Measurements from ENCODE around the gene NPHP4.
"Not testable (repeated sequence)": the region's sequence is repeated elsewhere in the genome, so short reads cannot be mapped to it uniquely, and the experiment has no call there.

Gene NPHP4

DNA sequence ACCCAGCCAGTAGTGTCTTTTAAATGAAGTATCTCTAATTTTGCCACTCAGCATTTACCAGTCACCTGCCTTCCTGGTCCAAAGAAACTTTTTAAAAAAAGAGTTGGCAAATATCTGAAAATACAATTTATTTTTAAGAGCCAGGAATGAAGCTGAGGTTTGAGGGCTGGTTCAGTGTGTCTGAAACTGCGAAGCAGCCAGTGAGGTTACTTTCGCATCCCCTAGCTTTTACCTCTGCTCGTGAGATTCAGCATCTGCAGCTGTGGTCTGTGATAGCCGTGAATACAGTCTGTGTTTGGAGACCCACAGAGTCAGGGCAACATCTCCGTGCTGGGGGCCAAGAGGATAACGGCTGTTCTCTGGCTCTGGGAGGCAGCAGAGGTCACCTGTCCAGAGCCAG lies 32.2 kb upstream of the NPHP4 start:
- DNase-seq (ENCODE audit: low spot score) = no peak

DNA sequence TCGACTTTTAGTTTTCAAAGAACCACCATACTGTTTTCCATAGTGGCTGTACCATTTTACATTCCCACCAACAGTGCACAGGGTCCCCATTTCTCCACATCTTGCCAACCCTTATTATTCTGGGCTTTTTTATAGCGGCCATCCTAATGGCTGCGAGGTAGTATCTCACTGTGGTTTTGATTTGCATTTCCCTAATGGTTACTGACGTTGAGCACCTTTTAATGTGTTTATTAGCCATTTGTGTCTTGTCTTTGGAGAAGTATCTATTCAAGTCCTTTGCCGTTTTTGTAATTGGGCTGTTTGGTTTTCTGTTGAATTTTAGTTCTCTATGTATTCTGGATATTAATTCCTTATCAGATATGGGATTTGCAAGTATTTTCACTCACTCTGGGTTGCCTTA lies 31.1 kb upstream of the NPHP4 start:
- DNase-seq (ENCODE audit: low spot score) = no peak

DNA sequence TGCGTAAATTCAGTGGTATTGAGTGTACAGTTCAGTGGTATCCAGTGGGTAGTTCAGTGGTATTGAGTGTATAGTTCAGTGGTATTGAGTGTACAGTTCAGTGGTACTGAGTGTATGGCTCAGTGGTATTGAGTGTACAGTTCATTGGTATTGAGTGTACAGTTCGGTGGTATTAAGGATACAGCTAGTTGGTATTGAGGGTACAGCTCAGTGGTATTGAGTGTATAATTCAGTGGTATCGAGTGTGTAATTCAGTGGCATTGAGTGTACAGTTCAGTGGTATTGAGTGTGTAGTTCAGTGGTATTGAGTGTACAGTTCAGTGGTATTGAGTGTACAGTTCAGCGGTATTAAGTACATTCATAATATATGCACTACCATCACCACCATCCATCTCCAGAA lies 30.0 kb upstream of the NPHP4 start:
- DNase-seq (ENCODE audit: low spot score) = no peak

DNA sequence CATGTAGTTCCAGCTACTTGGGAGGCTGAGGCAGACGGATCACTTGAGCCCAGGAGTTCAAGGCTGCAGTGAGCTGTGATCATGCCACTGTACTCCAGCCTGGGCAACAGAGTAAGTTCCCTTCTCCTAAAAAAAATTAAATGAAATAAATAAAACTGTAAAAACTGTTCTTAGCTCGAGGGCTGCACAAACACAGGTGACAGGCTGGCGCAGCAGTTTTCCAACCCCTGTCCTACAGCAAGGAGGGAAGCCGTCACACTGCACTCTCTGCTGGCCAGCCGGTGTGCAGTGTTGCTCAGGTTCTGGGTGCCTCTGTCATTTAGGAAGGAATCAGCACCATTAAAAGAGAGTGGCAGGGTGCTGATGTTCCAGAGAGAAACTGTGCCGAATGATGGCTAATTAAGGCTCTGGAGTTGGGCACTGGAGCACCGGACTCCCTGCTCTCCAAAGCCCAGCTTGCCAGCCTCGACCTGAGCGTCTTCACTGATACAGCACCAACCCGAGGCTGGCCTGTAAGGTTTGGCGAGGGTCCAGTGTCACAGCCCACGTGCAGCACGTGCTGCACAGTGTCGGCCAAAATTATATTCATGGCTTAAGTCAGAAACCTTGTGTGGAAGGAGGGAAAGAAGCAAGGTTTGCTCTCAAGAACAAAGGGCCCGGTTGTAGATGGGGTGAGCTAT lies 27.1 kb upstream of the NPHP4 start:
- no peak for DNase-seq (ENCODE audit: low spot score)

DNA sequence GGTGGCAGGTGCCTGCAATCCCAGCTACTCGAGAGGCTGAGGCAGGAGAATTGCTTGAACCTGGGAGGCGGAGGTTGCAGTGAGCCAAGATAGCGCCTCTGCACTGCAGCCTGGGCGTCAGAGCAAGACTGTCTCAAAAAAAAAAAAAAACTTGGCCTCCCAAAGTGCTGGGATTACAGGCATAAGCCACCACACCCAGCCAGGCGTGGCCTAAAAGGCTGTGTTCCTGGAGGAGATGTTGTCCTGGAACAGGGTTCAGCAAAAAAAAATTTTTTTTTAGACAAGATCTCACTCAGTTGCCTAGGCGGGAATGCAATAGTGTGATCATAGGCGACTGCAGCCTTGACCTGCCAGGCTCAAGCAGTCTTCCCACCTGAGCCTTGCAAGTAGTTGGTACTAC lies 25.4 kb upstream of the NPHP4 start:
- not testable (repeated sequence) for DNase-seq (ENCODE audit: low spot score)

DNA sequence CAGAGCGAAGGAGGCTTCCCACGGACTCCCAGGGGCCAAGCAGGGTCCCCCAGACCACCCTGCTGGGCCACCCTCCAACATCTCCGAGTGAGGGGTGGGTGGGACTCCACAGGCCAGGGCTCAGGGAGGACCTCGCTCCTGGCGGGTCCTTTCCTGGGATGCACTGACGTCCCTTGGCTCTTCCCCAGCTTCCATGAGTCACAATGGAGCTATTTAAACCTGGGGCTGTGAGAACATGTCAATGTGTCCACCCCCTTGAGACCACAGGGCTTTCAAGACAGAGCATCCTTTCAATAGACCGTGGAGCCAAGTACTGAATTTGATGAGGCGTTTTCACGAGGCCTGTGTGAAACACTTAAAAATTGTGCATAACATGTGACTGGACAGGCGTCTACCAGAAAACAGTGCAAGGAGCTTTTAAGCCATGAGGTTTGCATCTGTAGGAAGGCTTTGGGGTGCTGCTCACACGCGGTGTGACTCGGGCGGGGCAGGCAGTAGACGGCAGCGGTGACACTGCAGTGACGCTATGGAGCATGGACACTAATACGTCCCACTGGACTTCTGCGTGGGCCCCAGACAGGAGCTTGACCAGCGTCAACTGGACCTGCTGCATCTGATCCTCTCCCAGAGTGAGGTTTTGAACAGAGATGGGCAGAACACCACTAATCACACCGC lies 24.1 kb upstream of the NPHP4 start:
- no peak for DNase-seq (ENCODE audit: low spot score)

DNA sequence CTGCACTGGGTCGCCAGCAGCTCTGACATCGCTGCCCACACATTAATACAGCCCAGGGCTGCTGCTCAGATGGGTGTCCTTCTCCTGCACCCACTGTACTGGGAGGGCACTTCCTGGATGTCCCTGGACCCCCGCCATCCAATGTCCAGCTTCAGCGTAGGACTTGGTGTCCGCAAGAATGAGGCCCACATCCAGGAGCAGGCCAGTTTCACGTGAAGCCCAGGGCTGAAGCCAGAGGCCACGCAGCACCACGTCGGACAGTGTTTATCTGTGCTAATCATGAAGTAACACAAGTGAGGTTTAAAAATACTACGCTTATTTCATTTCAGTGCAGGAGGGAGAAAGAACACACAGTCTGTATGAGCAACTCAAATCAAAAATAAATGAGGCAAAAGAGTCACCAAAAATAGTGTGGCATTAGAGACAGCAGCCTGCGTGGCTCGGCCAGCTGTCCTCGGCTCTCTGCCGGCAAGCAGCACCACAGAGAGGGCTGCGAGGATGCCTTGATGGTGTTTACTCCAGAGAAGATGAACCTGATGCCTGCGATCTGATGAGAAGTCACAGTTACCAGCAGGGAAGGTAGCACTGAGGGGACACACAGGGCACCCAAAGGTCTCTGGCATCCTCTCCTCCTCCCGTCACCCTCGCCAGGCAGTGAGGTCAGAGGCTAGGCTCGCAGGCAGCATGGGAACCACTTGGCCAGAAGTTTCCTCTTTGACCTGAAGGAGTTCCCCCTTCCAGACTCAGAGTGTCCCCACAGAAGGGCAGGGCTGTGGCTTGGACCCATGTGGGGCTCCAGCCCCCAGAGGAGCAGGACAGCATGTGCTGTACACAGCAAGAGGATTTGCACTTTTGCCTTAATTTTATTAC lies 22.1 kb upstream of the NPHP4 start:
- no peak for DNase-seq (ENCODE audit: low spot score)

DNA sequence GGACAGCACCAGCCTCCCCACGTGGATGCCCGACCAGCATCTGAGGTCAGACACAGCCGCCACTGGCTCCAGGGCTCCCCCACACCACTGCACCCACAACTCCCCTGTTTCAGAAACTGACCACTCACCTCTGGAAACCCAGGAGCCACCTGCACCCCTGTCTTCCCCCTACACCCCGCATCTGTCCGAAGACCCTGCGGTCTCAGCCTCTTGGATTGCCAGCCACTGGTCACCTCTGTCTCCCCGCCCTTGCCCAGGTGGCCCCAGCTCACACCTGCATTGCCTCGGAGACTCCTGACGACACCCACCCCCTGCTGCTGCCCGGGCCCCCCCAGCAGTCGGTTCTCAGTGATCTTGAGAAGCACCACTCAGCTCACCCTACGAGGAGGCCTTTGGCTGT lies 21.3 kb upstream of the NPHP4 start:
- no peak for DNase-seq (ENCODE audit: low spot score)

DNA sequence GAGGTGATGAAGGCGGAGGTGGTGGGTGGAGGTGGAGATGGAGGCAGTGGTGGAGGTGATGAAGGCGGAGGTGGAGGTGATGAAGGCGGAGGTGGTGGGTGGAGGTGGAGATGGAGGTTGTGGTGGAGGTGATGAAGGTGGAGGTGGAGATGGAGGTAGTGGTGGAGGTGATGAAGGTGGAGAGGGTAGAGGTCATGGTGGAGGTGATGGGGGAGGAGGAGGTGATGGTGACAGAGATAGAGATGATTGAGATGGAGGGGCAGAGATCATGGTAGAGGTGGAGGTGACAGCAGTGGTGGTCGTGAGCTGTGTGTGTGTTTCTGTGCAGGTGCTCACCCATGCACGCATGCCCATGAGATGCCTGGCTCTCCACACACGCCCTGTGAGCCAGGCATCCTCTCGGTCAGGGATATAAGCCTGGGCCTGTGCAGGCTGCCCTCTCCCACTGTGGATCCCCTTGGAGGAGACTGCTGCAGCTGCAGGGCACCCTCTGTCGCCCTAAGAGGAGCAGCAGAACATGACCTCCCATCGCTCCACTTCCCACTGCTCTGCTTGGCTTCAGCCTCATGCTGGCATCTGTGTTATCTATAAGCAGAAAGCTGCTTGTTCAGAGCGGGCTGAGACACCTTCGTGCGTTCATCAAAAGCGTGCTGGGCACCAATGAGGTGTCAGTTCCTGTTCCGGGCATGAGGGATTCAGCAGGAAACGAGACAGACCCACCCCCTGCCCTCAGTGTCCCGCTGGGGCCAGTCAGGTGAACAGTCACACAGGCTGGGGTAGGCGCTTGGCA lies 20.5 kb upstream of the NPHP4 start:
- no peak for DNase-seq (ENCODE audit: low spot score)

DNA sequence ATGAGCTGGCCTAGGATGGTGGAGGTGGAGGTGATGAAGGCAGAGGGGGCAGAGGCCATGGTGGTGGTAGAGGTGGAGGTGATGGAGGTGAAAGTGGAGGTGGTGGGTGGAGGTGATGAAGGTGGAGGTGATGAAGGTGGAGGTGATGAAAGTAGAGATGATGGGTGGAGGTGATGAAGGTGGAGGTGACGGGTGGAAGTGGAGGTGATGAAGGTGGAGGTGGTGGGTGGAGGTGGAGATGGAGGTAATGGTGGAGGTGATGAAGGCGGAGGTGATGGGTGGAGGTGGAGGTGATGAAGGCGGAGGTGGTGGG lies 19.7 kb upstream of the NPHP4 start:
- no peak for DNase-seq (ENCODE audit: low spot score)

DNA sequence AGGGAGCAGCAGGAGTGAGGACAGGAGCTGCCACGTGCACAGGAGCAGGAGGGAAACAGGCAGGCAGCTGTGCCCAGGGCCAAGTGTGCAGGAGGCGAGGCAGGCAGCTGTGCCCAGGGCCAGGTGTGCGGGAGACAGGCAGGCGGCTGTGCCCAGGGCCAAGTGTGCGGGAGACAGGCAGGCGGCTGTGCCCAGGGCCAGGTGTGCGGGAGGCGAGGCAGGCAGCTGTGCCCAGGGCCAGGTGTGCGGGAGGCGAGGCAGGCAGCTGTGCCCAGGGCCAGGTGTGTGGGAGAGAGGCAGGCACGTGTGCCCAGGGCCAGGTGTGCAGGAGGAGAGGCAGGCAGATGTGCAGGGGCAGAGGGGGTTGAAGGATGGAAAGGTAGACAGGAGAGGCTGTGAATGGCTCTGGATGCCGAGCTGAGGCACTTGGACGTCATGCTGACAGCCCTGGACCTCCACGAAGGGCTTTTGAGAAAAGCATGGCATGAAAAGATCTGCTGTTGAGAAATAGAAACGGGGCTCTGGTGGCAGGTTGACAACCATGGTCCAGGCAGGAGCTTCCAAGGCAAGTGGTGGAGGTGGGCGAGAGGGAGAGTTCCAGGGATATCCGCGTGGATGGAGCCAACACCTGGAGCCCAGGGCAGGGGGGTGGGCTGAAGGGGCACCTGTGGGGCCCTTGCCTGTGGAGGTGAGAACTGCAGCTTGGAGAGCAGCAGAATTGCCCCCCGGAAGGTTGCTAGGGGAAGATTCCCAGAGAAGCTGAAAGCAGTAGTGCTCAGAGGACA lies 19.1 kb upstream of the NPHP4 start:
- DNase-seq (ENCODE audit: low spot score) = no peak

DNA sequence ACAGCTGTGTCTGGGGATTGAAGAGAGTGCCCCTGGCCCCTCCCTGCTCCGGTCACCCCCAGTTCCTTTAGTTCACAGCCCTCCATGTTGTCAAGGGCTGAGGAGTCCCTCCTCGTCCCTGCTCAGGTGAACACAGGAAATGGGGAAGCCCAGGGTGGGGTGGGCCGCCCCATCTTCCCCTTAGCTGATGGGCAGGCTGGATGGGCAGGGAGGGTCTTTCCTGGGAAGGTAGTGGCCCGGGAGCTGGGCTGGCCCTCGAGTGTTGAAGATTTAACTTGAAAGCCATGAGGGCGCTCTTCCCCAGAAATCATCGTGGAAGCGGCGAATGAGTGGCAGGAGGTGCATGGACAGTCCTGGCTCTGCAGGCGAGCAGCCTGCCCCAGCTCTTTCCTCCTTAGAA lies 18.3 kb upstream of the NPHP4 start:
- DNase-seq (ENCODE audit: low spot score) = no peak

DNA sequence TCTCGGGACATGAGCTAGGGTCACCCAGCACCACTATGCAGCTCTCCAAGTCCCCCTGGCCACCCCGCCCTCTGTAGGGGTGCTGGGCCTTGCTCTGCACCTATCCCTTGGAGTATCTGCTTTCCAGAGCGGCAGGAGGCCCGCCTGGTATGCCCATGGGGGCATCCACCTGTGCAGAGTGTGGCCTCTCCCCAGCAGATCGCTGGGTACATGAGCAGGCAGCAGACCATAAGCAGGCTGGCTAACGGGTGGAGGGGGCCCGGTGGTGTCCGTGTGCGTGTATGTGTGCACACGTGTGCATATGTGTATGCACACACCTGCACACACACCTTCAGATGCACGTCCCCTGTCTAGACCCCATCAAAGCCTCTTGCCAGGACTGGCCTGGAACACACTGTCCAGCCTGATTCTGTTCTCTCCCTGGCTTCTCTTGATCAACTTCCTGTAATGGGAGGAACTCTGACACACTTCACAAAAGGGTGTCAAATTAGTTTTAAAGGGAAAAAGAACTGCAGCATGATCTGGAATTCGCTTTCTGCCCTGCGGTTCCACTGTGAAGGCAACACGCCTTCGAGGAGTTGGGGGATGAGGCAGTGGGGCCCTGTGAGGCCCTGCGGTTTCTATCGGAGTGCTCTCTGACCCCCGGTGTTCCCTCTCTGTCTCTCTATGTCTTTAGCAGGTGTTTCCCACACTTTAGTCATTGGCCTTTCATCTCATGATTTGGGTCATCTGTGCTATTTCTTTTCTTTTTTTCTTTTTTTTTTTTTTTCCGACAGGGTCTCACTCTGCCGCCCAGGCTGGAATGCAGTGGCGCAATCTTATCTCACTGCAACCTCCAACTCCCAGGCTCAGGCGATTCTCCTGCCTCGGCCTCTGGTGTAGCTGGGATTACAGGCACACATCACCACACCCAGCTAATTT lies 17.2 kb upstream of the NPHP4 start:
- no peak for DNase-seq (ENCODE audit: low spot score)

DNA sequence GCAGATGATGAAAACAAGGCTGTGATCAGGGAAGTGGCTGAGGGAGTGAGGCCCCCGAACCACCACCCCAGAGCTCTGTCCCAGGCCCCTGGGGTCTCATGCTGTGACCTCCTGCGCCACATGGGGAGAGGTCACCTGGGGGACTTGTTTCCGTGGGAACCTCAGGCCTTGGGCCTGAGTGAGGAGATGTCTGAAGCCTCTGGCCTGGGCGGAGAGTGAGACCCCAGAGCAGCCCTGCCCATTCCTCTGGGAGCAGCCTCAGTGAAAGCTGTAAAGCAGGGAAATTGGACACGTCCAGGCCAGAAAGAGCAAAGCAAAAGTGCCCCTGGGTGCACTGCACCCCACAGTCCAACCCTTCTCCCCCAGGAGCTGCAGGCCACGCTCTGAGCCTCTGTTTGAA lies 16.5 kb upstream of the NPHP4 start:
- no peak for DNase-seq (ENCODE audit: low spot score)

DNA sequence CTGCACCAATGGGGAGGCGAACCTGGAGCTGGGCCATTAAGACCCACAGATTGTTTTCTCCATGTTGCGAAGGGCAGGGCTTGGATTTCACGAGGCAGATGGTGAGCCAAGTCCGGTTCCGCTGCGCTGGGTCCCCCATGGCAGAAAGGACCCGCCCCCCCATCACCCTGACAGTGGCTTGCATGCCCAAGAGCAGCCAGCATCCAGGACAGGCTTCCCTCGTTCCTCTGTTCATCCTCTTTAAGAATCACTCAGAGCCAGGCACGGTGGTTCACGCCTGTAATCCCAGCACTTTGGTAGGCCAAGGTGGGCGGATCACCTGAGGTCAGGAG lies 15.8 kb upstream of the NPHP4 start:
- DNase-seq (ENCODE audit: low spot score) = no peak

DNA sequence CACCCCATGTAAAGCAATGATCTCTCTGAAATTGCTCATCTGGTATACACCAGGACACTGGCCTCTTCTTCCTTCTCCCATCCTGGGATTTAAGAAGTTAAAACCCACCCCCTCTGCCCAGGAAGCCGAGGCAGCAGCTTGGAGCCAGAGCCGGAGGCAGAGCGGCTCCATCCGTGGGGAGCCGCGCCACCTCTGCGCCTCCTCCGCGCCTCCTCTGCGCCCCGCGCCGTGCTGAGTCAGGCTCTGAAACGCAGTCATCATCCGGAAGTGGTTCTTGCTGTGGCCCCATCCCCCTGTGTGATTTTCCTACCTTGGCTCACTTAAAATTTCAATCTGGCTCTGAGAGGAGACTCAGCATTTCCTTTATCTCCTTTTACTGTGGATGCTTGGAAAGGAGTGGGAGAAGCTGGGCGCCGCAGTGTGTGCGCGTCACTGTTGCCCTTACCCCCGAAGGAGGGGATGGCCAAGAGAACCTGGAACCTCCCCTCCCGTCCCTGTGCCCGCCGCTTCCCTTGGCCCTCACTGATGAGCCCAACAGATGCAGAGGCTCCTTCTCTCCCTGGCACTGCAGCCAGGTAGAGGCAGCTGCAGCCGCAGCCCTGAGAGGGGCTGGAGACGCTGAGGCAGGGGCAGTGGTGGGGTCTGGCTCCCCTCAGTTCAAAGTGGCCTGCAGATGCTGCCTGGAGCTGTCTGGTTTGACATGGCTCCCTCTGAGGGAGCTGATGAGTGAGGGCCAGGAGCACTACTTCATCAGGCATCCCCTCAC lies 15.3 kb upstream of the NPHP4 start:
- no peak for DNase-seq (ENCODE audit: low spot score)

DNA sequence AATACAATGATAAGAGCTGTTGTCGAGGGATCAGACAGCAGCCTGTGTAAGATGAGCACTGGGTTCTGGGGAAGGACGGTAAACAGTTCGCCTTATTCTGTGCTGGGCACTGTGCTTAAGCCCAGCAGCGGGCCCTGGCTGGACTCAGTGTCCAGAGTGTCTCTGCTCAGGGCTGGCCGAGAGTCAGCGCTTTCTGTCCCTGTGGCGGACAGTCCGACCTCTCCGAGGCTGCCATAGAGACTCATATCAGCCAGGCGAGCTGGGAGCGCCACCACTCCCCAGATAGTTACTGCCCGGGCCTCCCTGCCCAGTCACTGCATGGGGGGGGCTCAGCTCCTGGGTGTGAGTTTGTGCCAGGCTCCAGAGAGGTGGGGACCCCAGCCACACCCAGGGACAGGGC lies 14.7 kb upstream of the NPHP4 start:
- no peak for DNase-seq (ENCODE audit: low spot score)

DNA sequence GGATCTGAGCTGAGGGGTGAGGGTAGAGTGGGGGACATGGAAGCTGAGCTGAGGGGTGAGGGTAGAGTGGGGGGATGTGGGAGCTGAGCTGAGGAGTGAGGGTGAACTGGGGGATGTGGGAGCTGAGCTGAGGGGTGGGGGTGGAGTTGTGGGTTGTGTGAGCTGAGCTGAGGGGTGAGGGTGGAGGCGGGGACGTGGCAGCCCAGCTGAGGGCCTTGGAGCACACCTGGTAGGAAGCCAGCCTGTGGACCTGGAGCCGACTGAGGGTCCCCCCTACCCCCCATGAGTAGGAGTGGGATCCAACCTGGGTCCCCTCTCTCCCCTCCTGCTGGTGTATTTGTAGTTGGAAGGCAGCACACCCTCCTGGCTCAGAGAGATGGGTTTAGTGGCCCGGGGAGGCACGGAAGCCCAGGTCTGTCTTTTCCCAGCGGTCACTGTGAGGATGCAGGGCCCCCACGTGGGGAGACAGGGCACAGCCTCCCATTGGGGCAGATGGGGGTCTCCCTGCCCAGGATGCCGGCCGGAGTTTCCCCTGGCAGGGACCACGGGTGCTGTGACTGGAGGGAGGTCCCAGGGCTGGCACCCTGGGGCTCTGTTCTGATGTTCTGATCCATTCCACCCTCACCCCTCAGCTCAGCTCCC lies 13.2 kb upstream of the NPHP4 start:
- DNase-seq (ENCODE audit: low spot score) = no peak

Measured in SK-N-DZ (cell line).